HG02943 (cell line): ENCODE measurements around the gene PTPN23.

Experiments used
- ATAC-seq: cut with Tn5 transposase; IDR thresholded peaks from one replicate; pipeline ENCODE4 v1.9.1; 2021; ENCODE audit warnings: mild to moderate bottlenecking, low read depth, moderate library complexity; ENCODE audit not compliant: unreplicated experiment

Gene PTPN23

DNA sequence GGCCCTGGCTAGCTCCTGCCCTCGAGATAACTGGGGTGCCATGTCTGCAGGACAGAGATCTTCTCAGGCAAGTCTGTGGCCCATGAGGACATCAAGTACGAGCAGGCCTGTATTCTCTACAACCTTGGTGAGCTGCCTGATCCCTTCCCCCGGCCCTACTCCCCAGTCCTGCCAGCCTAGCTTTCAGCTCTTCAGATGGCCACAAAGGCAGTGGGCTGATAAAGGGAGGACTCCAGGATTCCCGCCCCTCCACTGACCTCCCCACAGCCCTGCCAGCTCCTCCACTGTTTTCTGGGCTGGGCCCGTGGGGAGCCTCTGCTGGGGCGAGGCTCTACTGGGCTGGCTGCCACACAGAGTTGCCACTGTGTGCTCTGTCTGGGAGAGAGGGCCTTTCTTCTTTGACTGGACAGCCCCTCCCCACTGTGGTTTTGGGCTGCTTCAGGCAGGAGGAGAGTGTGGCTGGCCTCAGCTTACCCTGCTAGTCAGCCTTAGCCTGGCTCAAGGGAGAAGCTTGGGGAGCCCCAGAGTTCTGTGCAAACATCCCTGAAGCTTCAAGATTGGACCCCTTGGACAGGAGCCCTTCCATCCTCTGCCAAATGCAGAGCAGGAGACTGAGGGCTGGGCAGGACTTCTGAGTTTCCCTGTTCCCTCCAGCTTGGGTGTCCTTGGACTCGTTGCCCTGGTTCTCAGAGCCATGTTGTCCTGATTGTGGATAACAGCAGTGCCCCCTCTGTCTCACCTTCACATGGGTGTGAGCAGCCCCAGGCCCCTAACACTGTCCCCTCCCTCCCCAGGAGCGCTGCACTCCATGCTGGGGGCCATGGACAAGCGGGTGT is 24.4 kb downstream of the PTPN23 start:
- ATAC-seq: no peak

DNA sequence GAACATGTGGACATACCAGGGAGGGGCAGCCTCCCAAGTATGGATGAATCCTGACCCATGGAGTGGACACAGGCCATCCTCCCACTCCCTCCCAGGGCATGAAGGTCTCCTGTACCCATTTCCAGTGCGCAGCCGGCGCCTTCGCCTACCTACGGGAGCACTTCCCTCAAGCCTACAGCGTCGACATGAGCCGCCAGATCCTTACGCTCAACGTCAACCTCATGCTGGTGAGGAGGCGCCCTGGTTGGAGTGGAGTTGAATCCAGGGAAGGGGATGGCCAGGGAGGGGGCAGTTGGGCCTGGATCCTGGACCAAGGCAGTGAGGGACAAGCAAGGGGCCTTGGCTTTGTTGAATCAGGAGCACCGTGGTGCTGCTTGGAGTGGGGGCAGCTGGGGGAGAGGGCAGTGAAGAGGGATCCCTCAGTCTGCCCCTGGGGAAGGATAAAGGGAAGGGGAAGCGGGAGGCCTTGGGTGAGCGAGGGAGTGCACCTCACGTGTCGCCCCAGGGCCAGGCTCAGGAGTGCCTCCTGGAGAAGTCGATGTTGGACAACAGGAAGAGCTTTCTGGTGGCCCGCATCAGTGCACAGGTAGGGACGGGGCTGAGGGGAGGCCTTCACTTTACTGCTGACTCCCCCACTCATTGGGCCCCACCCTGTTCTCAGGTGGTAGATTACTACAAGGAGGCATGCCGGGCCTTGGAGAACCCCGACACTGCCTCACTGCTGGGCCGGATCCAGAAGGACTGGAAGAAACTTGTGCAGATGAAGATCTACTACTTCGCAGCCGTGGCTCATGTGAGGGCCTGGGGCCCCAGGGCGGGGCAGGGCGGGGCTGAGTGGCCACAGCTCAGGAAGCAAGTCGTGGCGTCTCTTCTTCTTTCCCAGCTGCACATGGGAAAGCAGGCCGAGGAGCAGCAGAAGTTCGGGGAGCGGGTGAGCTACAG is 25.3 kb downstream of the PTPN23 start:
- no peak for ATAC-seq

DNA sequence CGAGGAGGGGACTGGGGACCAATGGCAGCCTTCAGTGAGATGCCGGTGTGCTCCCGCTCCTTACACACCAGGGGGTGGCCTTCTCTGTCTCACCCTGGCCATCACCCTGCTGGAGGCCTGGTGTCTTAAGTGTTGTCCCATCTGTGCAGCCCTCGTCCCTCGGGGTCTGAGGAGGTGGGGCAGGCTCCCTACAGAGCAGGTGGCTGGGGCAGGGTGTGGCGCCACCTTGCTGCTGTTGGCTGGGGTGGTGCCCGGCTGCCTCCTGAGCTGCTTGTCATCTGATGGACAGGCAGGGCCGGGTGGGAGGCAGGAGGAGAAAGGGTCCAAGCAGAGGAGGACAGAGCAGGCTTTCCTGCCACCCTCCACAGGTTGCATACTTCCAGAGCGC is 25.9 kb downstream of the PTPN23 start:
- ATAC-seq: no peak

DNA sequence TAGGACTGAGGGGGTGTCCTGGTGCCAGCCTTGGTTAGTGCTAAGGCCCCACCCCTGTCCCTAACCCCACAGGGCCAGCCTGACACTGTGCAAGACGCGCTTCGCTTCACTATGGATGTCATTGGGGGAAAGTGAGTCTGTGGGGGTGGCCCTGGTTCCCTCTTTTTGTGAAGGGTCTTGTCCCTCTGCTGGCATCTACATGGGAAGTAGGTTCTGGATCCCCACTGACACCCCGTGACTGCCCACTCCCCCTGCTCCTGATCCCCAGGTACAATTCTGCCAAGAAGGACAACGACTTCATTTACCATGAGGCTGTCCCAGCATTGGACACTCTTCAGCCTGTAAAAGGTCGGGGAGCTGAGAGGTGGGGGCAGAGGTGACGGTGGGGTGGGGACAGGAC is 26.4 kb downstream of the PTPN23 start:
- no peak for ATAC-seq

DNA sequence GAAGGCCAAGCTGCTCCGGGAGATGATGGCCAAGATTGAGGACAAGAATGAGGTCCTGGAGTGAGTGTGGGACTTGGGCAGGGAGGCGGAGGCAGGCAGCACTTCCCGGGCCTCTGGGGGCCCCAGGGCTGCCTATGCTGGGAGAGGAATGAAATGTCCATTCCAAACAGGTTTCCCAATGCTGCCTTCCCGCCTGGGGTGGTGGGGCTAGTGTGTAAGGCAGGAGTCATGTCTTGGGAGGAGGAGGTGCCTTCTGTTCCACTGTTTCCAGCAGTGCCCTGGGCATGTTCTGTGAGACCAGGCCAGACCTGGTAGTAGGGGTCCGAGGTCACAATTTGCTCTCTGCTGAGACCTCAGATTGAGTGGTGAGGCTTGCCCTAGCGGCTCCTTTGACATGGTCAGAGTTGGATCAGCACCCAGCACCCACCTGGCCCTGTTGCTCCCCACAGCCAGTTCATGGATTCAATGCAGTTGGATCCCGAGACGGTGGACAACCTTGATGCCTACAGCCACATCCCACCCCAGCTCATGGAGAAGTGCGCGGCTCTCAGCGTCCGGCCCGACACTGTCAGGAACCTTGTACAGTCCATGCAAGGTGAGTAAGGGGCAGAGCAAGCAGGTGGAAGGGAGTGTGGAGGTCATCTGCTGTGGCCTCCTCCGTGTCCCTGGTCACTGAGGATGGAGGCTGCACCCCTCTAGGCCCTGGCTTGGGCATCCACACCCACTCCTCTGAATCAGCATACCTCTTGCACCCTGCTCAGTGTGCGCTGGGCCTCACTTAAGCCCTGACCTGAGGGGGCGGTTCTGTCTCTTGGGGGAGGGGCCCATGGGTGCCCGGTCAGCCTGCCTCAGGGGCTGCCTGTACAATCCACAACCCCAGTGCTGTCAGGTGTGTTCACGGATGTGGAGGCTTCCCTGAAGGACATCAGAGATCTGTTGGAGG is 27.3 kb downstream of the PTPN23 start:
- no peak for ATAC-seq

DNA sequence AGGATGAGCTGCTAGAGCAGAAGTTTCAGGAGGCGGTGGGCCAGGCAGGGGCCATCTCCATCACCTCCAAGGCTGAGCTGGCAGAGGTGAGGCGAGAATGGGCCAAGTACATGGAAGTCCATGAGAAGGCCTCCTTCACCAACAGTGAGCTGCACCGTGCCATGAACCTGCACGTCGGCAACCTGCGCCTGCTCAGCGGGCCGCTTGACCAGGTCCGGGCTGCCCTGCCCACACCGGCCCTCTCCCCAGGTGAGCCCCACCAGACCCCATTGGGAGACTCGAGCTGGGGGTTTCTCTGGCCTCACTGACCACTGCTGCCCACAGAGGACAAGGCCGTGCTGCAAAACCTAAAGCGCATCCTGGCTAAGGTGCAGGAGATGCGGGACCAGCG is 28.0 kb downstream of the PTPN23 start:
- ATAC-seq: no peak

DNA sequence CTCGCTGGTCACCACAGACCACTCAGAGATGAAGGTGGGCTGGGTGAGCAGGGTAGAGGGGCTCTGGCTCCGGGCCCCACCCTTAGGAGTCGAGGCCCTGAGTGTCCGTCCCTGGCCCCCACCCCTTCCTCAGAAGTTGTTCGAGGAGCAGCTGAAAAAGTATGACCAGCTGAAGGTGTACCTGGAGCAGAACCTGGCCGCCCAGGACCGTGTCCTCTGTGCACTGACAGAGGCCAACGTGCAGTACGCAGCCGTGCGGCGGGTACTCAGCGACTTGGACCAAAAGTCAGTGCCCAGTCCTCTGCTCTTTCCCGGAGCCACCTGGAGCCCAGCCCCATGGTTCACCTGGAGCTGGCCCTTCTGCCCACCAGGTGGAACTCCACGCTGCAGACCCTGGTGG is 28.5 kb downstream of the PTPN23 start:
- no peak for ATAC-seq

DNA sequence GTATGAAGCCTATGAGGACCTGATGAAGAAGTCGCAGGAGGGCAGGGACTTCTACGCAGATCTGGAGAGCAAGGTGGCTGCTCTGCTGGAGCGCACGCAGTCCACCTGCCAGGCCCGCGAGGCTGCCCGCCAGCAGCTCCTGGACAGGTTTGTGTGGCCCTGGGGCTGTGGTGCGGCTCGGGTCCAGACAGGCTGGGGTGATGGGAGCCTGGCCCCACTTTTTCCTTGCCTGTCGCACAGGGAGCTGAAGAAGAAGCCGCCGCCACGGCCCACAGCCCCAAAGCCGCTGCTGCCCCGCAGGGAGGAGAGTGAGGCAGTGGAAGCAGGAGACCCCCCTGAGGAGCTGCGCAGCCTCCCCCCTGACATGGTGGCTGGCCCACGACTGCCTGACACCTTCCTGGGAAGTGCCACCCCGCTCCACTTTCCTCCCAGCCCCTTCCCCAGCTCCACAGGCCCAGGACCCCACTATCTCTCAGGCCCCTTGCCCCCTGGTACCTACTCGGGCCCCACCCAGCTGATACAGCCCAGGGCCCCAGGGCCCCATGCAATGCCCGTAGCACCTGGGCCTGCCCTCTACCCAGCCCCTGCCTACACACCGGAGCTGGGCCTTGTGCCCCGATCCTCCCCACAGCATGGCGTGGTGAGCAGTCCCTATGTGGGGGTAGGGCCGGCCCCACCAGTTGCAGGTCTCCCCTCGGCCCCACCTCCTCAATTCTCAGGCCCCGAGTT is 29.0 kb downstream of the PTPN23 start:
- no peak for ATAC-seq

DNA sequence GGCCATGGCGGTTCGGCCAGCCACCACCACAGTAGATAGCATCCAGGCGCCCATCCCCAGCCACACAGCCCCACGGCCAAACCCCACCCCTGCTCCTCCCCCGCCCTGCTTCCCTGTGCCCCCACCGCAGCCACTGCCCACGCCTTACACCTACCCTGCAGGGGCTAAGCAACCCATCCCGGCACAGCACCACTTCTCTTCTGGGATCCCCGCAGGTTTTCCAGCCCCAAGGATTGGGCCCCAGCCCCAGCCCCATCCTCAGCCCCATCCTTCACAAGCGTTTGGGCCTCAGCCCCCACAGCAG is 29.5 kb downstream of the PTPN23 start:
- no peak for ATAC-seq

DNA sequence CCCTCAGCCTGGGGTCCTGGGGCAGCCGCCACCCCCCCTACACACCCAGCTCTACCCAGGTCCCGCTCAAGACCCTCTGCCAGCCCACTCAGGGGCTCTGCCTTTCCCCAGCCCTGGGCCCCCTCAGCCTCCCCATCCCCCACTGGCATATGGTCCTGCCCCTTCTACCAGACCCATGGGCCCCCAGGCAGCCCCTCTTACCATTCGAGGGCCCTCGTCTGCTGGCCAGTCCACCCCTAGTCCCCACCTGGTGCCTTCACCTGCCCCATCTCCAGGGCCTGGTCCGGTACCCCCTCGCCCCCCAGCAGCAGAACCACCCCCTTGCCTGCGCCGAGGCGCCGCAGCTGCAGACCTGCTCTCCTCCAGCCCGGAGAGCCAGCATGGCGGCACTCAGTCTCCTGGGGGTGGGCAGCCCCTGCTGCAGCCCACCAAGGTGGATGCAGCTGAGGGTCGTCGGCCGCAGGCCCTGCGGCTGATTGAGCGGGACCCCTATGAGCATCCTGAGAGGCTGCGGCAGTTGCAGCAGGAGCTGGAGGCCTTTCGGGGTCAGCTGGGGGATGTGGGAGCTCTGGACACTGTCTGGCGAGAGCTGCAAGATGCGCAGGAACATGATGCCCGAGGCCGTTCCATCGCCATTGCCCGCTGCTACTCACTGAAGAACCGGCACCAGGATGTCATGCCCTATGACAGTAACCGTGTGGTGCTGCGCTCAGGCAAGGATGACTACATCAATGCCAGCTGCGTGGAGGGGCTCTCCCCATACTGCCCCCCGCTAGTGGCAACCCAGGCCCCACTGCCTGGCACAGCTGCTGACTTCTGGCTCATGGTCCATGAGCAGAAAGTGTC is 30.2 kb downstream of the PTPN23 start:
- no peak for ATAC-seq

DNA sequence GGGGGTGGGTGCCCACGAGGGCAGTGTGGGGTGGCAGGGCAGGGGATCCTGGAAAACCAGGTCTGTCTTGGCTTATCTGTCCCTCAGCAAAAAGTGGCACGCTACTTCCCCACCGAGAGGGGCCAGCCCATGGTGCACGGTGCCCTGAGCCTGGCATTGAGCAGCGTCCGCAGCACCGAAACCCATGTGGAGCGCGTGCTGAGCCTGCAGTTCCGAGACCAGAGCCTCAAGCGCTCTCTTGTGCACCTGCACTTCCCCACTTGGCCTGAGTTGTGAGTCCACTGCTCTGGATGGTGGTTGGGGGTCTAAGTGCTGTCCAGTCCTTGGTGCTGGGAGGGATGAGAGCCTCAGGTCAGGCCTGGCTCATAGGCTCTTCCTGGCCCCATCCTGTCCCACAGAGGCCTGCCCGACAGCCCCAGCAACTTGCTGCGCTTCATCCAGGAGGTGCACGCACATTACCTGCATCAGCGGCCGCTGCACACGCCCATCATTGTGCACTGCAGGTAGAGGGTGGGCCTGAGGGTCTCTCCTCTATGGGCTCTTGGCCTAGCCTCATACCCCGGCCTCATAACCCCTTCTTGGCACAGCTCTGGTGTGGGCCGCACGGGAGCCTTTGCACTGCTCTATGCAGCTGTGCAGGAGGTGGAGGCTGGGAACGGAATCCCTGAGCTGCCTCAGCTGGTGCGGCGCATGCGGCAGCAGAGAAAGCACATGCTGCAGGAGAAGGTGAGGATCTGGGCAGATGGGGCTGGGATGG is 31.1 kb downstream of the PTPN23 start:
- no peak for ATAC-seq

DNA sequence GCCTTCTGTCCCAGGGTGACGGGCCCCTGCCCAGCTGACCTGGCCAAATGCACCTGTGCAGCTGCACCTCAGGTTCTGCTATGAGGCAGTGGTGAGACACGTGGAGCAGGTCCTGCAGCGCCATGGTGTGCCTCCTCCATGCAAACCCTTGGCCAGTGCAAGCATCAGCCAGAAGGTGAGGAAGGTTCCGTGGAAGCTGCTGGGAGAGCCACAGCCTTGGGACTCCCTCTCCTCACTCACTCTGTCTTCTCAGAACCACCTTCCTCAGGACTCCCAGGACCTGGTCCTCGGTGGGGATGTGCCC is 31.6 kb downstream of the PTPN23 start:
- no peak for ATAC-seq

DNA sequence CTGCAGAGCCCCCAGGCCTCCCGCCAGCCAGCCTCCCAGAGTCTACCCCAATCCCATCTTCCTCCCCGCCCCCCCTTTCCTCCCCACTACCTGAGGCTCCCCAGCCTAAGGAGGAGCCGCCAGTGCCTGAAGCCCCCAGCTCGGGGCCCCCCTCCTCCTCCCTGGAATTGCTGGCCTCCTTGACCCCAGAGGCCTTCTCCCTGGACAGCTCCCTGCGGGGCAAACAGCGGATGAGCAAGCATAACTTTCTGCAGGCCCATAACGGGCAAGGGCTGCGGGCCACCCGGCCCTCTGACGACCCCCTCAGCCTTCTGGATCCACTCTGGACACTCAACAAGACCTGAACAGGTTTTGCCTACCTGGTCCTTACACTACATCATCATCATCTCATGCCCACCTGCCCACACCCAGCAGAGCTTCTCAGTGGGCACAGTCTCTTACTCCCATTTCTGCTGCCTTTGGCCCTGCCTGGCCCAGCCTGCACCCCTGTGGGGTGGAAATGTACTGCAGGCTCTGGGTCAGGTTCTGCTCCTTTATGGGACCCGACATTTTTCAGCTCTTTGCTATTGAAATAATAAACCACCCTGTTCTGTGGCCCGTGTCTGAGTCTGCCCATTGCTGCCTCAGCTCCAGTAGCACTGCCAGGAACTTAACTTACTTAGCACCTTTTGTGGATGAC is 32.2 kb downstream of the PTPN23 start:
- ATAC-seq: no peak

DNA sequence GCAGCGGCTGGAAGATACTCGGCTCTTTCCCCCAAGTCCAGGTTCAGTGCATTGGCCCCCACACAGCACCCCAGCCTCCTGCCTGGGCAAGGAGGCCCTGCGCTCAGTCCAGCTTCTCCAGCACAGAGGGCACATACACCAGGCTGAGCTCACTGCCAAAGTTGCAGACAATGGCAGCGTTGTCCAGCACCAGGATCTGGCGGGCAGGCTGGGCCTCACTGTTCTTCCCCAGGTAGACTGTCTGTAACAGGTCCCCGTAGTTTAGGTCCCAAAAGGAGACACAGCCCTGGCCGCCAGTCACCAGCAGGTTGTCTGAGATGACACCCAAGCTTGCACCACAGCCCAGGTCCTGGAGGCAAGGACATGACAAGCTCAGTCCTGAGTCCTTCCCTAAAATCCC is 32.9 kb downstream of the PTPN23 start:
- ATAC-seq: no peak

DNA sequence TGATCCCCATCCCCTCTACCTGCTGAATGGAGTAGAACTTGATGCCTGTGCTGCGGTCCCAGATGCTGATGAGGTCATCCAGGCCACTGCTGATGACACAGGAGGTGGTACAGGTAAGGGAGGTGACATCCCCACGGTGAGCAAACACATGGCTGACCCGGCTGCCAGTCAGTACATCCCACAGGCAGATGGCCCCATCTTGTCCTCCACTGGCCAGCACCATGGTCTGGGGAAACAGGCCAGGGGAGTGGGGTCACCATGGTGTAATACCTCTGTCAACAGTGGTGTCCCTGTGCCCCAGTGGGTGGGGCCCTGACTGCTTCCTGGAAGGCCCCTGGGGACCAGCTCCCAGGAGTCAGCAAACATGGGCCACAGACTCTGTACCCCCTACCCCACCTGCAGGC is 33.3 kb downstream of the PTPN23 start:
- no peak for ATAC-seq

DNA sequence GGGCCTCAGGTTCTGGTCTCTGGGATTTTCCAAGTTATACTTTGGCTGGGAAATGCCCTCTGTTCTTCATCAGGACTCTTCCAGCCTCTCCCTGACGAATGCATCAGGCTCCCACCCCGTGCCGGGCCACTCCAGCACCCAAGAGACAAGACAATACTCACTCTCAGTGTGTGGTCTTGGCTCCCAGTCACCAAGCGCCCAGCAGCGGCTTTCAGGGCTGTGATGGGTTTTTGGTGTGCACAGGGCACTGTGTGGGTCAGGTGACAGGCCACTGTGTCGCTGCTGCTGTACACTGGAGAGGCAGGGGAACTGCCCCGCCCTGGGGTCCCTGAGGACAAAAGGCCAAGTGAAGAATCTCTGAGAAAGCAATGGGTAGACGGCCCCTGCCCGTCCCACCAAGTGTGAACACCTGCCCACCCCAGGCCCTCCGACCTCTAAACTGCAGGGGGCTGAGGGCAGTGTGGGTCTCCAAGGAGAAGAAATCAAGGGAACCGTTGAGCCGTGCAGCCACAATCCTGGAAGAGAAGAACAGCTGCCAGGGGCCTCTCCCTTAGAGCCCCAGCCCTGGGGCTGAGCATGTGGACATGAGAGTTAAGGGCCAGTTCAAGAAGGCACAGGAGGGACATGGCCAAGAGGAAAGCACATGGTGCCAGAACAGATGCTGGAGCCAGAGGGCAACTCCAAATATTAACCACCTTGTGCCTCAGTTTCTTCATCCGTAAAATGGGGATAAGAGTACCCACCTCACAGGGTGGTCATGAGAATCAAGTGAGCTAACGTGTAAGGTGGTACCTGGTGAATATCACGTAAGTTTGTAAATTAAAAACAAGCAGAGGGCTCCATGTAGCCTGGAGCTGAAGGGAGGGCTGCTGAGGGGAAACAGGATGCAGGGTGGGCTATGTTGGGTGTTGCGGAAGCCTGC is 34.1 kb downstream of the PTPN23 start:
- ATAC-seq: no peak

DNA sequence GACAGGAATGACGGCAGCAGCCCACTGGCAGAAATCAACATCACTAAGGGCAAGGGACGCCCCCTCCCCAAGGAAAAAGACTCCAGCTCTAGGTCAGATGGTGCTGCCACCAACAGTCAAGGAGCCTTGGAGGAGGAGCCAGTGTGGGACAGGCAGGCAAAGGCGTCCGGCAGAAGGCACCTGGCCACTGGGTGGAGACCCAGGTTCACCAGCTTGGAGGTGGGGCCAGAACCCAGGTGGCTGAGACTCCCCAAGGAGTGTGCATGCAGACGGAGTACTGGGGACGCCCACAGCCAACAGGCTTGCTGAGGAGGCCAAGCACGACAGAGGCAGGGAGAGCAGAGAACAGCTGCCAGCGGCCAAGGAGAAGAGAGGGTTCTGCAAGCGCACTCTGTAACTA is 35.2 kb downstream of the PTPN23 start:
- ATAC-seq: no peak
